ENCODE data around the gene LPXN.

The LPXN gene

GRCh38 chr11:58575377-58576020 lies at the start of gene LPXN:
TSS of gene LPXN (minus strand) at chr11:58575856. CDS start at chr11:58575772, 84 bp downstream.
- peak in 1 of 2 donors; percentile 25 for DNase-seq (ENCODE audit: low read depth in 2 of 2)

DNA sequence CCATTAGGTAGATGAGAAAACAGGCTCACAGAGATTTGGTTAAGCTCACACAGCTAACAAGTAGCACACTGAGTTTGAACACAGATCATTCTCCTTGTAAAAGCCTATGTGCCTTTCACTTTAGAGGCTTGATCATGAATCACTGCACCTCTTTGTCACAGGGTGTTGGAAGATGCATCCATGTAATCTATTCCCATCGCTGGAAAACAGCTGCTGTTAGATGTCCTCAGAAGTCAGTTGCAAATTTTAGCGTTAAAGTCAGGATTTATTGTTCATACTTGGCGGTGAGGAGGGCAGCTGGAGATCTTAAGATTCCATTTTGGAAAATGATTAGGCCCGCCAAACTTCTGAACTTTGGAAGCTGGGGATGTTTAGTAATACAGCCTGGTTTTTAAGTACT lies 49.4 kb upstream of the LPXN start:
- DNase-seq (ENCODE audit: low read depth in 2 of 2), result no peak

DNA sequence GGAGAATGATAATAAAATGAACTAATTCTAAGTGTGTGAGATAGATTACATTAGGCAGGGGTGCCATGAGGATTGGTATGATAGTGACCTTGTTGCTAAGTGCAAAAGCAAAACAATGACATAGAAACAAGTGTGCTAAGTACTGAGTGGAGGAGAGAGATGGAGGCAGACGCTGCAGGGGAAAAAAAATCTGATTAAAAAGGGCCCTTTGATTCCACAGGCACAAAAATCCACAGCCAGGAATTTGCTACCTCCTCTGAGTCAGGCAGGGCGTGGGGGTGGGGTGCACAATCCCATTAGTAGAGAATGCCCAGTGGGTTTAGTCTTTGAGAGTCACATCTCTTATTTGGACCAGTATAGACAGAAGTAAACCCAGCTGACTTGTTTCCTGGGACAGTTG lies 46.7 kb upstream of the LPXN start, which contains the start of gene CNTF:
Gene CNTF, plus strand, starts transcription at position 322 of the 400 bp plus-strand sequence. CDS start 88 bp downstream, outside the sequence.
- no peak for DNase-seq (ENCODE audit: low read depth in 2 of 2)

DNA sequence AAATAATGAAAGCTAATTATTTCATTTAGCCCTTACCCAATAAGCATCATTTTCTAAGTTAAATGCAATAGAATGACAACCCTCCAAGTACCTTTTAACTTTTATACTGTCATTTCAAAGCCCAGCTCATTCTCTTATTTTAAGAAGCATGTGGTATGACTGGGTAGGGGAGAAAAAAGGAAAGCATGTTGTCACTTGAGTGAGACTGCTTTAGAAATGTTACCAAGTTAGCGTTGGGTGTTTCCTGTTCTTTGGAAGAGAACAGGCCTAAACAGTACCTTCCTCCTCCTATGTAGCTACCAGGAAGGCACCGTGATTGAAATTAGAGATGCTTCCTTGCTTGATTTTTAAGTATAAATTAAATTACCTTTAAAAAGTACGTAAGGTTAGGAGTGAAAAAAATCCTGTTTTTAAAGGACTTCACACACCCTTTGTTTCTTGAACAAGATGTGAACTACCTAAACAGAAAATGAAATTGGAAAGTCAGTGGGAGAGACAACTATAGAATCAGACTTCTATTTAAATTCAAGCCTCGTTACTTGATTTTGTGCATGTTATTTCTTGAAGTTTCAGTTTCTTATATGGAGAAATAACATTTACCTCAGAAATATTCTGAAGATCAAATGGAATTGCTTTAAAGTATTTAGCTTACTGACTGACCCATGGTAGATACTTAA lies 46.1 kb upstream of the LPXN start:
- no peak for DNase-seq (ENCODE audit: low read depth in 2 of 2)

DNA sequence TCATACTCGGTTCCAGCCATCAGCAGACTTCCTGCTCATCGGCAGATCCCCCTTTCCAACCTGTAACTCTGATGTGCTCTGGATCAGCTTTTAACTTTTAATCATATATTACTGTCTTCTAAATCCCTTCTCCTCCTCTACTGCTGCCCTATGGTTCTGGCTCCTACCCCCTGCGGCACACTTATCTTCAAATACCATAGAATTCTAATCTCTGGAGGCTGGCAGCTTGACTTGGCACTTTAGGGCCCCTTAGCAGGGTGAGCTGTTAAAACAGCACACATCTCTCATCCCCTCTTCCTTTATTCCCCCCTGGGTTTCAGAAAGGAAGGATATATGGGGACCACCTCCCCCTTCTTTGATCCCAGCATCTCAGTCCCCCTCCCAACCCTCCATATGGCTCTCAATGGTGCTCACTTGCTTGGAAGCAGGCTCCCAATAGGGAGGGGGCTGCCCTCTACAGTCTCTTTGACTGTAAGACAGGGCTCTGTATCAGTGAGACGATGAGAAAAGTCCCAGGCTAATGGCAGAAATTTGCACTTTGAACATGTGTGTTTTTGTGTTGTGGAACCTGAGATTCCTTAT lies 42.4 kb upstream of the LPXN start:
- no peak for DNase-seq (ENCODE audit: low read depth in 2 of 2)

- DNase-seq (ENCODE audit: low read depth in 2 of 2), result no peak
These were observed 40.9 kb upstream of the LPXN start for GRCh38 chr11:58616594-58616993.

GRCh38 chr11:58615559-58615958 lies 39.9 kb upstream of the LPXN start:
- no peak for DNase-seq (ENCODE audit: low read depth in 2 of 2)

DNA sequence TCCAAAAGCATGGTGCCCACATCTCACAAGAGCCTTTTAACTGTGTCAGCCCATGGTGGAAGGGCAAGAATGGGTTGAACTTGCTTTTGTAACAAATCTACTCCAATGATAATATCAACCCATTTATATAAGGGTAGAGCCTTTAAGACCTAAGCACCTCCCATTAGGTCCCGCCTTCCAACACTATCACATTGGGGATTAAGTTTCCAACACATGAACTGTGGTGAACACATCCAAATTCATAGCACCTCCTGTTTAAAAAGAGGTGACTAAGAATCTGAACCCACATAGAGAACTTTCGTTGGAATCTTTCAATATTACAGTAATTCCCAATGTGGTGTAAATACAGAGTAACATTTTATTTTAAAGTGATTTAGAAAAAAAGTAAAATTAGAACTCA lies 37.6 kb upstream of the LPXN start:
- no peak for DNase-seq (ENCODE audit: low read depth in 2 of 2)

DNA sequence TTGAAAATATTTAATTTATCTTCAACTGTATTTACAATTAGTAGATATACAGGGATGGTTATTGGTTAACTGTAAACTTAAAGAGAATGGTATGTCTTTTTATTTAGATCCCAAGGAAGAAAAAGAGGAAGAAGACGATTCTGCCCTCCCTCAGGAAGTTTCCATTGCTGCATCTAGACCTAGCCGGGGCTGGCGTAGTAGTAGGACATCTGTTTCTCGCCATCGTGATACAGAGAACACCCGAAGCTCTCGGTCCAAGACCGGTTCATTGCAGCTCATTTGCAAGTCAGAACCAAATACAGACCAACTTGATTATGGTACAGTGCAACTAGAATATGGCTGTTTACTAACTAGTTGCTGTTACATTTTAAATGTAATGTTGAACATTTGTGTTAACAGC lies 34.1 kb upstream of the LPXN start:
- DNase-seq (ENCODE audit: low read depth in 2 of 2), result no peak

DNA sequence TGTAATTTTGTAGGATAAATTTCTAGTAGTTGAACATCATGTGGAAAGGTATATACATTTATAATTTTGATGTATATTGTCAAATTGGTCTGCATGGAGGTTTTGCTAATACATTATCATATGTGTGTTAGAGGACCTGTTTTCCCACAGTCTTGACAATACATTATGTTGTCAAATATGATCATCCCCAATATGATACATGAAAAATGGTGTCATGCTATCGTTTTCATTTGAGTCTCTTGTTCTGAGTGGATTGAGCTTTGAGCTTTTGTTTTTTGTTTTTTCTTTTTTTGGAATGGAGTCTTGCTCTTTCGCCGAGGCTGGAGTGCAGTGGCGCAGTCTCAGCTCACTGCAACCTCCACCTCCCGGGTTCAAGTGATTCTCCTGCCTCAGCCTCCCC lies 32.7 kb upstream of the LPXN start:
- DNase-seq (ENCODE audit: low read depth in 2 of 2), result no peak

DNA sequence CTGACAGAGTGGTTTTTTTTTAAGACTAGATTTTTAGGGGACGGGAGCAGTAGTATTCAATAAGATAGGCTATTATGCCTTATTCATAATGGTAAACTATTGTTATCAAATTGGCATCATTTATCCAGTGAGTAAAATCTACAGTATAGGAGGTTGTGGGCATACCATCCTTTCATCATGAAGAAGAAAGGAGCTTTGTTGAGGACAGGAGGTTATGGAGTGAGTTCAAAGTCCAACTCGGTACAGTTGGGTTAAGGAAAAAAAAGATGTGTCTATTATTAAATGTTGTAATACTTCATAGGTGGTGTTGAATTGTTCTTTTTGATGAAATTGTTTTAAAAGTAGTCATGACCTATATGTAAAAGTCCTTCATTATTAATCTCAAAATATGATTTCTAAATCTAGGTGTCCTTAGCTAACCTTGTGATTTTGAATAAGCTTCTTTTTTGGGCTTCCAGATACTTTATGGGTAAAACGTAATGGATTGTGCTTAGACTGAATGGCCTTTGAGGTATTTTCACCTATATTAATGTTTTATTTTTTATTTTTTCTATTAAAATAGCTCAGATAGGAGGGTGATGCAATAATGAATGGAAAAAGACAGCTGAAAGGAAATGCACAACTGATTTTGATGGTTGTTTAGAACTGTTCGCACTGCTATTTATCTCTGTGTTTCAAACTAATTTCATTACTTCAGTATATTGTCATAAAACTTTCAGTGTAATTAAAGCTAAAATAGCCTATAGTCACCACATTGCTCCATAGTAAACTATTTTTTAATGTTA lies 31.5 kb upstream of the LPXN start:
- no peak for DNase-seq (ENCODE audit: low read depth in 2 of 2)

GRCh38 chr11:58600510-58600909 lies 24.9 kb upstream of the LPXN start:
- no peak for DNase-seq (ENCODE audit: low read depth in 2 of 2)

DNA sequence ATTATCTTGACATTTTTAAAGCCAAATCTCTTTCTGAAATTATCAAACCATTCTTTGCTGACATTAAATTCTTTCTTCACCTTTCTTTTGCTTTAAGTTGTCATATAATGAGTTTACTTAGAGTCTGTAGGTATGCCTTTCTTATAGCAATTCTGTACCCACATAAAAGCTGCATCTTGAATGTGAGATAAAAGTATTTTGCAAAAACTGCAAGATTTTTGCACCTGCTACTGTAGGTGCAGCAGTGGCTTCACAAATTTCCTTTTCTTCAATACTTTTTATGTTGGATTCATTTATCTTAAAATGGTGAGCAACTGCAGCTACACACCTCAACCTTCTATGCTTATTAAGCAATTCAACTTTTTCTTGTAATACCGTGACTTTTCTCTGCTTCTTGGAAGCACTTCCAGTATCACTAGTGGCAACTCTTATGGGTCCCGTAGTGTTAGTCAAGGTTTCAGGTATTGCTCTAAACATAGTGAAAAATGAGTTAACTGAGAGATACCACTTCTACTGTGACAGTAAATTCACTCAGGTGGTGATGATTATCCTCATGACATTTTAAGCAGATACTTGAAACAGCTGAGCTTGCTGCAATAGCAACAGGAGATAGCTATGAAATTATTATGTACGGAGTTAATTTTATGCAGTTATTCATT lies 22.0 kb upstream of the LPXN start:
- DNase-seq (ENCODE audit: low read depth in 2 of 2), result no peak

- no peak for DNase-seq (ENCODE audit: low read depth in 2 of 2)
These were observed 21.0 kb upstream of the LPXN start for GRCh38 chr11:58596621-58597020.

DNA sequence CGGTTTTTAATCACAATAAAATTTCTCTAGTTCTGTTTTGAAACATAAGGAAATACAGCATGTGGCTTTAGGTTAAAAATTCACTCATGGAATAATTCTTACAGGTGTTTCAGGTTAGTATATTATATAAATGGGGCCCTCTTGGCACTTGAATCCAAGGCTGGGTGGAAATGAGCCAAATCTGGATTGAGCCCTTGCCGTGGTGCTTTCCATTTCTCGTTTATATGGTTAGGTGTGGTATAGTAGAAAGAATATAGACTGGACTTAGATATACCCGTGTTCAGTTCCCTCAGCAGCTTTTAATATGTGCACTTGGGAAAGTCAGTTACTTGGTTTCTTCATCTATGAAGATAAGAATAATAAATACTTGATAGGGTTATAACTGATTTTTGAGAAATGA lies 19.2 kb upstream of the LPXN start:
- no peak for DNase-seq (ENCODE audit: low read depth in 2 of 2)

DNA sequence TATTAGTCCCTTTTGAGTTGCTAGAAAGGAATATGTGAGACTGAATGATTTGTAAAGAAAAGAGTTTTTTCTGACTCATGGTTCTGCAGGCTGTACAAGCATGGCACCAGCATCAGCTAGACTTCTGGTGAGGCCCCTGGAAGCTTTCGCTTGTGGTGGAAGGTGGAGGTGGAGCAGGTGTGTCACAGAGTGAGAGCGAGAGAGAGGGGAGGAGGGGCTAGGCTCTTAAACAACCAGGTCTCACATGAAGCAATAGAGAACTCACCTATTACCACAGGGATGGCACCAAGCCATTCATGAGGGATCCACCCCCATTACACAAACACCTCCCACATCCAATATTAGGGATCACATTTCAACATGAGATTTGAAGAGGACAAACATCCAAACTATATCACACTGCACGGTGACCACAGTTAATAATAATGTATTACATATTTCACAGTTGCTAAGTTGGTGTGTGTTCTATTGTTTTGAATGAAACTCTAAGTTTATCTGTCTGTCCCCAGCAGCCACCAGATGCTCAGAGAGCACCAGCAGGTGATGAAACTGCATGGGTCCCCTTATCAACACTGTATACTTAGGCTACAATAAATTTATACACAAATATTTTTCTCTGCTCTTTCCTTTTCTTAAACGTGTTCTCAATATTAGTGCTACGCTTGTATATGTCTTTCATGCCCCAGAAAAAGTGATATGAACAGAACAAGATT lies 17.3 kb upstream of the LPXN start:
- peak in 1 of 2 donors; percentile 42 for DNase-seq (ENCODE audit: low read depth in 2 of 2)

GRCh38 chr11:58591659-58592058 lies 16.0 kb upstream of the LPXN start:
- no peak for DNase-seq (ENCODE audit: low read depth in 2 of 2)

DNA sequence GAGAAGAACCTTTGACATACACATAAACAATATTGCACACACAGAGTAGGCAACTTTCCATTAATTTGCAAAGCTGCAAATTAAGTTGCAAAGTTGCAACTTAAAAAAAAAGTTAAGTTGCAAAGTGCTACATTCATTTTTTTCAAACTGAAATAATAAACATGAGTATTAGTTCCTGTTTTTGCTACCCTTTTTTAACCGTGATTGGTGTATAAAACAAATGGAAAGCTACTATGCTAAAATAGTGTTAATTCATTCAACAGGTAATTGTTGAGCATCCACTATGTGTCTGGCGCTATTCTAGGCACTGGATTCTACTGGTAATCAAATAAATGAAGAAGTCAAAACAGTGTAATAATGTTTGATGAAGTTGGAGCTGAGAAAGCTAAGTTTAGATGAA lies 11.3 kb upstream of the LPXN start:
- DNase-seq (ENCODE audit: low read depth in 2 of 2), result no peak

- DNase-seq (ENCODE audit: low read depth in 2 of 2), result no peak
These were observed 6.8 kb upstream of the LPXN start for GRCh38 chr11:58582437-58582836.

GRCh38 chr11:58580311-58580710 lies 4.7 kb upstream of the LPXN start:
- DNase-seq (ENCODE audit: low read depth in 2 of 2), result no peak
